ENCODE data around the gene LCN2.
A peak's percentile ranks its signal among the peaks of the same experiment; 100 is the strongest.
"Not testable (repeated sequence)": the region's sequence is repeated elsewhere in the genome, so short reads cannot be mapped to it uniquely, and the experiment has no call there.

- TF ChIP-seq, protein P1, sequence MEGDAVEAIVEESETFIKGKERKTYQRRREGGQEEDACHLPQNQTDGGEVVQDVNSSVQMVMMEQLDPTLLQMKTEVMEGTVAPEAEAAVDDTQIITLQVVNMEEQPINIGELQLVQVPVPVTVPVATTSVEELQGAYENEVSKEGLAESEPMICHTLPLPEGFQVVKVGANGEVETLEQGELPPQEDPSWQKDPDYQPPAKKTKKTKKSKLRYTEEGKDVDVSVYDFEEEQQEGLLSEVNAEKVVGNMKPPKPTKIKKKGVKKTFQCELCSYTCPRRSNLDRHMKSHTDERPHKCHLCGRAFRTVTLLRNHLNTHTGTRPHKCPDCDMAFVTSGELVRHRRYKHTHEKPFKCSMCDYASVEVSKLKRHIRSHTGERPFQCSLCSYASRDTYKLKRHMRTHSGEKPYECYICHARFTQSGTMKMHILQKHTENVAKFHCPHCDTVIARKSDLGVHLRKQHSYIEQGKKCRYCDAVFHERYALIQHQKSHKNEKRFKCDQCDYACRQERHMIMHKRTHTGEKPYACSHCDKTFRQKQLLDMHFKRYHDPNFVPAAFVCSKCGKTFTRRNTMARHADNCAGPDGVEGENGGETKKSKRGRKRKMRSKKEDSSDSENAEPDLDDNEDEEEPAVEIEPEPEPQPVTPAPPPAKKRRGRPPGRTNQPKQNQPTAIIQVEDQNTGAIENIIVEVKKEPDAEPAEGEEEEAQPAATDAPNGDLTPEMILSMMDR (IDR thresholded peaks at IDR 0.05) = peak; percentile 22 to 70 (median 48)
- not testable (repeated sequence) for TF ChIP-seq POLR2A (IDR thresholded peaks at IDR 0.05)
Measured at GRCh38 chr9:128181480-128181879, 32.2 kb downstream of the LCN2 start.
